K562 (cell line): Measurements from ENCODE around the gene NMNAT3. TPM values are rescaled to one million over a fixed set of nuclear protein-coding genes. Genes with fewer than 3 reads are reported as not detected.

Source experiments
- ATAC-seq: fragments of 200-7000 bp; cut with Tn5 transposase; 3 replicates; pipeline ENCODE4 v1.9.1; 2020; ENCODE audit warnings: moderate library complexity
- BruUV-seq: library from RNA; stranded (reverse); fragments of 400-500 nt; replicated peaks from 2 replicates; lab custom pipeline; 2021; lab: Mats Ljungman, UMichigan
- CTCF ChIA-PET: fragments of 300-600 bp; formaldehyde crosslinking; extraction: SDS; loops from one replicate; lab custom pipeline; 2021; ENCODE audit warnings: low intra/inter-chr PET ratio; lab: Yijun Ruan, JAX
- POLR2A ChIA-PET: fragments of 300-600, 350-650 bp; sonication (Branson Sonifier 250); formaldehyde crosslinking; extraction: SDS; loops from one replicate; lab custom pipeline; 2021; ENCODE audit warnings: antibody characterized with exemption, inconsistent platforms; lab: Yijun Ruan, JAX
- DNase-seq, 4 experiments: peaks; one replicate each; pipeline versions ENCODE4 v3.0.0 to v3.0.0-alpha.2; 2011 to 2018; ENCODE audit warnings: low spot score in 3 of 4, mixed read lengths in 3 of 4; ENCODE audit errors: extremely low read depth in 1 of 4
- FAIRE-seq: peaks from 2 replicates; lab custom pipeline; 2011; peaks lifted over from hg19 to GRCh38; lab: Jason Lieb, UNC
- H2AFZ ChIP-seq: 2 replicates; pipeline ENCODE4 v1.6.0; 2011; ENCODE audit warnings: low read depth, low read length, control low read depth, inconsistent platforms
- H3K27ac ChIP-seq: fragments of 200-600 bp; 3 replicates; pipeline ENCODE4 v1.8.0; 2011; ENCODE audit warnings: low read depth, mild to moderate bottlenecking, control low read depth, inconsistent platforms, low read length, moderate library complexity, mixed read lengths; ENCODE audit errors: extremely low read depth
- H3K27me3 ChIP-seq, 2 experiments: fragments of 300-600 bp in 1 of 2; 2 replicates in 1 of 2; 3 replicates in 1 of 2; pipeline versions ENCODE4 v1.6.0 to v1.8.0; 2011; ENCODE audit warnings: inconsistent platforms in 2 of 2, low read length in 2 of 2, mild to moderate bottlenecking in 1 of 2, mixed read lengths in 1 of 2, moderate library complexity in 1 of 2; ENCODE audit not compliant: control insufficient read depth in 2 of 2, insufficient read depth in 2 of 2
- H3K36me3 ChIP-seq: fragments of 300-600 bp; 3 replicates; pipeline ENCODE4 v1.8.0; 2011; ENCODE audit warnings: mild to moderate bottlenecking, low read length, inconsistent platforms; ENCODE audit not compliant: control insufficient read depth, insufficient read depth
- H3K4me1 ChIP-seq, 2 experiments: fragments of 200-600 bp in 1 of 2; replicated peaks in 1 of 2; 2 replicates in 1 of 2; 3 replicates in 1 of 2; pipeline versions ENCODE4 v1.5.1 to v1.8.0; 2011; ENCODE audit warnings: inconsistent platforms in 2 of 2, low read length in 2 of 2, mild to moderate bottlenecking in 1 of 2, mixed read lengths in 1 of 2, moderate library complexity in 1 of 2; ENCODE audit not compliant: control insufficient read depth in 2 of 2, insufficient read depth in 2 of 2
- H3K4me2 ChIP-seq: 2 replicates; pipeline ENCODE4 v1.6.1; 2011; ENCODE audit warnings: low read length, control low read depth, inconsistent platforms, mixed read lengths; ENCODE audit not compliant: insufficient read depth
- H3K4me3 ChIP-seq: fragments of 200-600 bp; sonication (generic), shearing (Covaris generic); 2 replicates; pipeline ENCODE4 v1.5.1; 2016; ENCODE audit warnings: control low read depth, inconsistent platforms
- H3K79me2 ChIP-seq: fragments of 200-600 bp; 3 replicates; pipeline ENCODE4 v1.8.0; 2011; ENCODE audit warnings: low read length, inconsistent platforms; ENCODE audit not compliant: control insufficient read depth, insufficient read depth
- H3K9ac ChIP-seq, 2 experiments: 2 replicates each; pipeline versions ENCODE4 v1.6.0 to v1.6.1; 2011; ENCODE audit warnings: low read depth in 2 of 2, low read length in 2 of 2, control low read depth in 1 of 2, inconsistent platforms in 1 of 2, mild to moderate bottlenecking in 1 of 2, mixed read lengths in 1 of 2; ENCODE audit not compliant: insufficient read depth in 1 of 2
- H3K9me1 ChIP-seq: one replicate; pipeline ENCODE4 v1.6.0; 2011; ENCODE audit warnings: inconsistent platforms, mild to moderate bottlenecking, low read length, moderate library complexity; ENCODE audit not compliant: control insufficient read depth, insufficient read depth
- H3K9me3 ChIP-seq: replicated peaks from 2 replicates; pipeline ENCODE4 v1.5.1; 2011; ENCODE audit warnings: low read depth, low read length, inconsistent platforms; ENCODE audit not compliant: control insufficient read depth, insufficient read depth
- H4K20me1 ChIP-seq: replicated peaks from 2 replicates; pipeline ENCODE4 v1.6.1; 2011; ENCODE audit warnings: low read length, inconsistent platforms, mixed read lengths; ENCODE audit not compliant: control insufficient read depth, insufficient read depth
- ARID3B ChIP-seq: fragments of 250-450 bp; sonication (Bioruptor Pico); IDR thresholded peaks from 2 replicates; pipeline ENCODE4 v1.4.0; 2020; ENCODE audit warnings: borderline replicate concordance
- CHCHD3 ChIP-seq: fragments of 250-450 bp; sonication (Bioruptor Pico); IDR thresholded peaks from 2 replicates; pipeline ENCODE4 v2.1.2; 2022; ENCODE audit warnings: mild to moderate bottlenecking
- ESRRA ChIP-seq: fragments of 450-650 bp; IDR thresholded peaks from 2 replicates; pipeline ENCODE4 v1.6.1; 2014; ENCODE audit warnings: low read depth, mild to moderate bottlenecking, moderate library complexity, borderline replicate concordance
- RB1 ChIP-seq: fragments of 450-650 bp; IDR thresholded peaks from 2 replicates; pipeline ENCODE4 v1.6.1; 2017; ENCODE audit warnings: low read depth, mild to moderate bottlenecking
- SOX6 ChIP-seq: fragments of 450-650 bp; IDR thresholded peaks from 2 replicates; pipeline ENCODE4 v1.6.1; 2014; ENCODE audit warnings: mild to moderate bottlenecking
- SRF ChIP-seq, 2 experiments: fragments of 250-450, 450-650 bp in 1 of 2; sonication (Bioruptor Pico) in 1 of 2; sonication (generic) in 1 of 2; formaldehyde crosslinking; IDR thresholded peaks; 2 replicates each; pipeline versions ENCODE4 v1.5.0 to v1.5.1; 2020 to 2022; ENCODE audit warnings: mild to moderate bottlenecking in 1 of 2, missing genetic modification reagents in 1 of 2
- TAF7 ChIP-seq: fragments of 450-650 bp; IDR thresholded peaks from 2 replicates; pipeline ENCODE4 v1.6.1; 2016; ENCODE audit warnings: missing genetic modification characterization, missing compliant biosample characterization
- ZBTB40 ChIP-seq, 2 experiments: fragments of 450-650 bp in 1 of 2; sonication (generic) in 1 of 2; formaldehyde crosslinking in 1 of 2; IDR thresholded peaks; 2 replicates each; pipeline versions ENCODE4 v1.7.1 to v1.9.0; 2016 to 2022; ENCODE audit warnings: inconsistent platforms in 1 of 2, mild to moderate bottlenecking in 1 of 2, missing genetic modification reagents in 1 of 2
- WGBS: fragments of 100-300 bp; shearing (Covaris generic); methylation state at CpG from one replicate; pipeline ENCODE4 v1.1.6; 2016; ENCODE audit warnings: low coverage, mixed read lengths; ENCODE audit not compliant: insufficient coverage; ENCODE audit errors: missing lambda C conversion rate; 5-methylcytosine and 5-hydroxymethylcytosine counted together
- in situ Hi-C: fragments of 300-500 bp; cut with MboI; formaldehyde crosslinking; loops from 4 replicates; pipeline ENCODE4 v1.15.0; 2018; ENCODE audit warnings: inconsistent platforms, mixed read lengths
- intact Hi-C: fragments of 100-400 bp; cut with micrococcal nuclease; formaldehyde crosslinking; loops from 2 replicates; pipeline ENCODE4 v1.14.2; 2022
- polyA plus RNA-seq, 8 experiments: library from polyadenylated mRNA; depleted of rRNA in 4 of 8; stranded (reverse) in 5 of 8; unstranded in 3 of 8; fragments of >200 nt; fragmentation: Nextera tagmentation in 2 of 8; fragmentation: Illumina TruSeq in 1 of 8; extraction: Ambion mirVana in 2 of 8; extraction: Trizol in 1 of 8; gene quantifications; 2 replicates each; pipeline versions ENCODE4 v1.2.1 to v1.2.3, GENCODE V29; 2011 to 2014; ENCODE audit warnings: inconsistent platforms in 1 of 8, missing spikeins in 1 of 8
- total RNA-seq, 7 experiments: library from RNA; depleted of rRNA in 6 of 7; stranded (reverse); fragments of >200 nt in 6 of 7; fragmentation: Illumina TruSeq in 2 of 7; extraction: Trizol in 2 of 7; gene quantifications; 2 replicates each; pipeline versions ENCODE4 v1.2.1 to v1.2.3, GENCODE V29; 2011 to 2021; ENCODE audit warnings: low replicate concordance in 1 of 7

Gene NMNAT3
- total and polyA plus RNA-seq, 9 of the 15 experiments (the other 6 are each of a cell fraction or from before 2014, with no cell fraction given) = 2.3 to 12.5 (median 6.6) TPM

- Histone ChIP-seq H3K4me2 (no peak overlapping the region), H3K4me1 (no peaks in the 10 kb centered on the region), H3K27me3 (peaks cover 0 to 9% of the 10 kb centered on the region in 2 experiments; a peak in 3 of 5 replicates), H3K79me2 (no peaks in the 10 kb centered on the region), H4K20me1 (no peaks in the 10 kb centered on the region; the same call in 1 of the 2 replicates), H3K27ac (no peak overlapping the region), H3K9me1 (no peaks in the 10 kb centered on the region), H3K4me3 (no peak overlapping the region), H3K9me3 (no peaks in the 10 kb centered on the region), H3K36me3 (no peaks in the 10 kb centered on the region), H2AFZ (no peak overlapping the region), H3K9ac (no peak overlapping the region)
- in situ Hi-C loops = no loop called here
- intact Hi-C loops = loop anchor here (1.0 kb wide), 1 partner anchor 135 kb away; no protein-coding TSS in a partner anchor
- FAIRE-seq (no peak), DNase-seq (peak; percentile 35 to 57 (median 42)), ATAC-seq (peak; percentile 78)
- no TSS peak for BruUV-seq
- ChIA-PET POLR2A (interaction anchor here (0.6 kb wide), 1 partner anchor 27 kb away, joined by 3 read pairs; no protein-coding TSS in a partner anchor), CTCF (interaction anchor here (0.6 to 1.7 kb wide), 3 partner anchors 42 to 1080 kb away, joined by 3 to 12 read pairs (median 3); no protein-coding TSS in a partner anchor)
- 0% methylated on average over 1 of the region's 1 CpG for WGBS
- TF ChIP-seq RB1 (no peak), ESRRA (peak; percentile 75), SRF (CRISPR knock-in tag; IDR thresholded peaks at IDR 0.05) (no peak), SOX6 (no peak), CHCHD3 (CRISPR knock-in tag) (no peak), TAF7 (tag) (no peak), ZBTB40 (IDR thresholded peaks at IDR 0.05) (no peak), ZBTB40 (CRISPR knock-in tag; IDR thresholded peaks at IDR 0.05) (no peak), ARID3B (CRISPR knock-in tag) (no peak)
Observed at GRCh38 chr3:139561959-139562676, 115.7 kb downstream of the NMNAT3 start.
